Bronchus fibroblast of lung (primary cell): Measurements from ENCODE around the gene KCNQ1. TPM values are rescaled to one million over a fixed set of nuclear protein-coding genes. Genes with fewer than 3 reads are reported as not detected.

ENCODE experiments used
- total RNA-seq: library from RNA; depleted of rRNA; stranded (reverse); fragments of >200 nt; gene quantifications from 2 replicates; pipeline ENCODE4 v1.2.3, GENCODE V29; 2015

KCNQ1 gene
- under 0.01 TPM in 1 of 2 replicates, not detected in the other for total RNA-seq

GRCh38 chr11:2444821-2445745, at the start of gene KCNQ1:
Gene KCNQ1, plus strand, starts transcription at chr11:2445008. Its CDS starts 91 bp downstream, at chr11:2445099.

GRCh38 chr11:2400069-2400761, 44.6 kb upstream of the KCNQ1 start, which contains the start of gene TSSC4:
Gene TSSC4, plus strand, starts transcription at chr11:2400750. Its CDS starts 1,884 bp downstream, at chr11:2402634.

DNA sequence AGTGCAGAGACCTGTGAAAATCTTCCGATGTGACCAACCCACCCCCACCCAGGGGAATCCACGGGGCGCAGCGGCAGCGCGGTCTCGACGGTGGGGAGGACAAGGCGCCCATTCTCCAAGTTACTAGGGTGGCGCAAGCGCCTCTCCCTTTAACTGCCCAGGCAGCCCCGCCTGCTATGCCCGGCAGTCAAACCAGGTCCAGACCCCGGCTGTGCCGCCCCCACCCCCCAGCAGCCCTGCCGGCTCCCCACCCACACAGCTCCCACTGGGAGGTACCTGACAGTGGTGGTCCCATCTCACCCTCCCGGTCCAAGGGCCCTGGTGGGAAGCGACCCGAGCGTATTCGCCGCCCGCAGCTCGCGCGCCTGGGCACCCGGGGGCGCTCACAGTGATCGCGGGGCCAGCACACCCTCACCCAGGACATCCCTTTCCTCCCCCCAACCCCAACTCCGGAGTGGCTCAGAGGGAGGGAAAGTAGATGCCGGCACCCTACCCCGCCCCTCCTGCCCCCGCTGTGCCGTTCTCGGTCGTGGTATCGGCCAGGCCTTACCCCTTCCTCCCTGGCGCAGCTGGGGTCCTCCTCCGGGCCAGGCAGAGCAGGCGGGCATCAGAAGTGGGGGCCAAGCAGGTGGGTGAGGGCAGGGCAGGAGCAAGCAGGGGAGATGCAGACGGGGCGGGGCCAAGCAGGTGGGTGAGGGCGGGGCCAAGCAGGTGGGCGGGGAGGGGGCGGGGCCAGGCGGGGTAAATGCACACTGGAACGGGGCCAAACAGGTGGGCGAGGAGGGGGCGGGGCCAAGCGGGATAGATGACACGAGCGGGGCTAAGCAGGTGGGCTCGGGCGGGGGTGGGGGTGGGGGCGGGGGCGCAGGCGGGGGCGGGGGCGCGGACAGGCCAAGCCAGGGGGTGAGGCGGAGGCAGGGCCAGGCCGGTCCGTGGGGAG, 657 bp upstream of the KCNQ1 start, which contains the start of gene TRPM5:
TSS of gene TRPM5 (minus strand) at position 634 of the 940 bp plus-strand sequence. CDS start 21,478 bp downstream, outside the sequence.

DNA sequence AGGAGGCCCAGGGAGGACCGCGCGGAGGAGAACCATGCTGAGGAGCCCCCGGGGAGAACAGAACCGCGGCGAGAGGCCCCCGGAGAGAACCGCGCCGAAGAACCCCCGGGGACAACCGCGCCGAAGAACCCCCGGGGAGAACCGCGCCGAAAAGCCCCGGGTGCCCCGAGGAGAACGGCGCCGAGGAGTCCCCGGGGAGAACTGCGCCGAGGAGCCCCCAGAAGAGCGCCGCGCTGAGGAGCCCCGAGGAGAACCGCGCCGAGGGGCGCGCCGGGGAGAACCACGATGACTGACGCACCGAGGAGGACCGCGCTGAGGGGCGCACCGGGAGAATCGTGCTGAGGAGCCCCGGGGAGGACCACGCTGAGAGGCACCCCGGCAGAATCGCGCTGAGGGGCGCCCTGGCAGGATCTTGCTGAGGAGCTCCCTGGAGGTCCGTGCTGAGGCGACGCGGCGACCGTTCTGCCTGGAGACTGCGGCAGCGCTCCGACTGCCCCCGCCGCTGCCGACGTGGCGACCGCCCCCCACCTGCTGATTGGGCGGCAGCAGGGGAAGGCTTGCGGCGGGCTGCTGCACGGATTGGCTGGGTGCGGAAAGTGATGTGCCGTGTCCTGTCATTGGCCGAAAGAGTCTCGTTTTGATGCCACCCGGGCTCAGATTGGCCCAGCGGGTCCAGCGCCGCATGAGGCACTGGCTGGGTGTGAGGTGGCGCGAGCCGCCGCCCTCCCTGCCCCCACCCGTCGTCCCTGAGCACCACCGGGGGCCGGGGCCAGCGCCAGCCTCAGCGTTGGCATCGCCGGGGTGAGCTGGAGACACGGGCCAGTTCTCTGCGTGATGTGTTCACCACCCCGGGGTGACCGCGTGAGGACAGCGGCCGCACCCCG, 255.0 kb downstream of the KCNQ1 start, which contains the start of gene KCNQ1OT1:
TSS of gene KCNQ1OT1 (minus strand) at position 464 of the 884 bp plus-strand sequence.

GRCh38 chr11:2885678-2886081, 440.9 kb downstream of the KCNQ1 start, which contains the start of gene CDKN1C:
Gene CDKN1C, minus strand, starts transcription at chr11:2885775. Its CDS starts 319 bp downstream, at chr11:2885456.

Other genes starting within 250 kb of the KCNQ1 start
- gene ASCL2, start 174.4 kb upstream of the KCNQ1 start, total RNA-seq = not detected in 2 replicates
- under 0.01 TPM in 1 of 2 replicates, not detected in the other for gene C11orf21, start 143.1 kb upstream of the KCNQ1 start, total RNA-seq
- 0.45 and 0.50 TPM in 2 replicates for gene TSPAN32, start 143.0 kb upstream of the KCNQ1 start, total RNA-seq
- 156 and 207 TPM in 2 replicates for gene CD81, start 67.7 kb upstream of the KCNQ1 start, total RNA-seq
- 44.6 and 47.1 TPM in 2 replicates for gene TSSC4, start 44.3 kb upstream of the KCNQ1 start, total RNA-seq
- not detected in 2 replicates for gene TRPM5, start 494 bp upstream of the KCNQ1 start, total RNA-seq